ENCODE data around the gene IFT25. TPM values are rescaled to one million over a fixed set of nuclear protein-coding genes. Genes with fewer than 3 reads are reported as not detected.

IFT25 gene
- total and polyA plus RNA-seq, 2 of the 13 experiments (the other 11 are each of a cell fraction or from before 2014, with no cell fraction given), result 19.7 to 48.0 TPM

DNA sequence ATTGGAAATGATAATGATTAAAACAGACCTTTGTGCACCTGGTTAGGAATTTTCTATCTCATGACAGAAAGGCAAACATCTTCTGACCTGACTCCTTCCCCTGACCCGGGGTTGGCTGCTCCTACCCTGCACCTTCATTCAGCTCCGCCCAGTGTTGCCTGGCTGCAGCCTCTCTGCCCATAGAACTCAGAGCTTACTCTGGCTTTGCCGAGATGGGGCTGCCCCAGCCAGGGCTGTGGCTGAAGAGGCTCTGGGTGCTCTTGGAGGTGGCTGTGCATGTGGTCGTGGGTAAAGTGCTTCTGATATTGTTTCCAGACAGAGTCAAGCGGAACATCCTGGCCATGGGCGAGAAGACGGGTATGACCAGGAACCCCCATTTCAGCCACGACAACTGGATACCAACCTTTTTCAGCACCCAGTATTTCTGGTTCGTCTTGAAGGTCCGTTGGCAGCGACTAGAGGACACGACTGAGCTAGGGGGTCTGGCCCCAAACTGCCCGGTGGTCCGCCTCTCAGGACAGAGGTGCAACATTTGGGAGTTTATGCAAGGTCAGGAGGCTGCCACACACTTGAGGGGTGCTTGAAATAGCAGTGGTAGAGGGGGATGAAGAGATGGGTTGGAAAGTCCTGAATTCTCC is 51.4 kb downstream of the IFT25 start, which contains the start of gene DIO1 (continued):
- TF ChIP-seq, protein P1, sequence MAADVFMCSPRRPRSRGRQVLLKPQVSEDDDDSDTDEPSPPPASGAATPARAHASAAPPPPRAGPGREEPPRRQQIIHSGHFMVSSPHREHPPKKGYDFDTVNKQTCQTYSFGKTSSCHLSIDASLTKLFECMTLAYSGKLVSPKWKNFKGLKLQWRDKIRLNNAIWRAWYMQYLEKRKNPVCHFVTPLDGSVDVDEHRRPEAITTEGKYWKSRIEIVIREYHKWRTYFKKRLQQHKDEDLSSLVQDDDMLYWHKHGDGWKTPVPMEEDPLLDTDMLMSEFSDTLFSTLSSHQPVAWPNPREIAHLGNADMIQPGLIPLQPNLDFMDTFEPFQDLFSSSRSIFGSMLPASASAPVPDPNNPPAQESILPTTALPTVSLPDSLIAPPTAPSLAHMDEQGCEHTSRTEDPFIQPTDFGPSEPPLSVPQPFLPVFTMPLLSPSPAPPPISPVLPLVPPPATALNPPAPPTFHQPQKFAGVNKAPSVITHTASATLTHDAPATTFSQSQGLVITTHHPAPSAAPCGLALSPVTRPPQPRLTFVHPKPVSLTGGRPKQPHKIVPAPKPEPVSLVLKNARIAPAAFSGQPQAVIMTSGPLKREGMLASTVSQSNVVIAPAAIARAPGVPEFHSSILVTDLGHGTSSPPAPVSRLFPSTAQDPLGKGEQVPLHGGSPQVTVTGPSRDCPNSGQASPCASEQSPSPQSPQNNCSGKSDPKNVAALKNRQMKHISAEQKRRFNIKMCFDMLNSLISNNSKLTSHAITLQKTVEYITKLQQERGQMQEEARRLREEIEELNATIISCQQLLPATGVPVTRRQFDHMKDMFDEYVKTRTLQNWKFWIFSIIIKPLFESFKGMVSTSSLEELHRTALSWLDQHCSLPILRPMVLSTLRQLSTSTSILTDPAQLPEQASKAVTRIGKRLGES (CRISPR knock-in tag; IDR thresholded peaks at IDR 0.05; ENCODE audit: borderline replicate concordance), result no peak
- TF ChIP-seq MED1 (CRISPR knock-in tag; IDR thresholded peaks at IDR 0.05) (peak; percentile 38; the same call in 1 of the 2 replicates), ZSCAN21 (CRISPR knock-in tag; IDR thresholded peaks at IDR 0.05; ENCODE audit: borderline replicate concordance) (no peak), ZNF710 (CRISPR knock-in tag; IDR thresholded peaks at IDR 0.05; ENCODE audit: borderline replicate concordance) (no peak), ZNF709 (CRISPR knock-in tag; IDR thresholded peaks at IDR 0.05) (no peak), SAP130 (CRISPR knock-in tag; IDR thresholded peaks at IDR 0.05; ENCODE audit: low read depth) (peak; percentile 40; the same call in 1 of the 2 replicates), FOXM1 (CRISPR knock-in tag; IDR thresholded peaks at IDR 0.05) (no peak), YEATS2 (CRISPR knock-in tag; IDR thresholded peaks at IDR 0.05; ENCODE audit: borderline replicate concordance) (no peak), ZNF331 (CRISPR knock-in tag; IDR thresholded peaks at IDR 0.05) (0 out of 2 replicates have a peak, but pooled peaks have one; percentile 15), DRAP1 (CRISPR knock-in tag; IDR thresholded peaks at IDR 0.05) (peak; percentile 67), BORCS8-MEF2B (CRISPR knock-in tag; IDR thresholded peaks at IDR 0.05) (0 out of 2 replicates have a peak, but pooled peaks have one; percentile 30), SKIL (CRISPR knock-in tag; IDR thresholded peaks at IDR 0.05; ENCODE audit: borderline replicate concordance) (no peak), TCF12 (IDR thresholded peaks at IDR 0.05) (no peak), TCF12 (CRISPR knock-in tag; IDR thresholded peaks at IDR 0.05) (no peak), ZBTB33 (CRISPR knock-in tag; IDR thresholded peaks at IDR 0.05) (no peak), BRD4 (CRISPR knock-in tag; IDR thresholded peaks at IDR 0.05) (peak; percentile 19; the same call in 1 of the 2 replicates), ZNF432 (CRISPR knock-in tag; IDR thresholded peaks at IDR 0.05; ENCODE audit: borderline replicate concordance) (no peak), ZKSCAN1 (IDR thresholded peaks at IDR 0.05; ENCODE audit: low read length) (no peak)
- TF ChIP-seq, protein P2, sequence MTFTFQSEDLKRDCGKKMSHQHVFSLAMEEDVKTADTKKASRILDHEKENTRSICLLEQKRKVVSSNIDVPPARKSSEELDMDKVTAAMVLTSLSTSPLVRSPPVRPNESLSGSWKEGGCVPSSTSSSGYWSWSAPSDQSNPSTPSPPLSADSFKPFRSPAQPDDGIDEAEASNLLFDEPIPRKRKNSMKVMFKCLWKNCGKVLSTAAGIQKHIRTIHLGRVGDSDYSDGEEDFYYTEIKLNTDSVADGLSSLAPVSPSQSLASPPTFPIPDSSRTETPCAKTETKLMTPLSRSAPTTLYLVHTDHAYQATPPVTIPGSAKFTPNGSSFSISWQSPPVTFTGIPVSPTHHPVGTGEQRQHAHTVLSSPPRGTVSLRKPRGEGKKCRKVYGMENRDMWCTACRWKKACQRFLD (CRISPR knock-in tag; IDR thresholded peaks at IDR 0.05; ENCODE audit: borderline replicate concordance), result no peak

Data from HepG2 (cell line).